ENCODE results near the gene FRMD7. TPM values are rescaled to one million over a fixed set of nuclear protein-coding genes. Genes with fewer than 3 reads are reported as not detected.

FRMD7 gene
- total RNA-seq, 2 donors from 2014 or later, result not detected

DNA sequence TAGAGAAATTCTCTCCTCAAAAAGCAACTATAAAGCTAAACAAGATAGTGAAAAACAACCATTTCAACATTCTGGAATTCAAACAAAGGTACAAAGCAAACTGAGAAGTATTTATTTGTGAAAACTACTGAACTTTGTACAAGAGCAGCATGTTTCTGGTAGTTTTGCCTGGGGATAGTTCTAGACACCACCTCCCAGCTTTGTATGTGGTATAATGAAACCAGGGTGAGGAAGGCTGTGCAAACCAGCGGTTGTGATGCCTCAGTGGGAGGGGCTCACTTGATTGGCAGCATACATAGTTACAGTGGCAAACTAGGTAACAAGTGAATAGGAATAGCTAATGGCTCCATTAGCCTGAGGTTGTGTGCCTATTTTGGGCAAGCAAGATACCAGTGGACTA lies 18.6 kb upstream of the FRMD7 start:
- no peaks in the 10 kb centered on the region for H3K4me1 ChIP-seq (ENCODE audit: control insufficient read depth, insufficient read depth, low read length)
- H3K4me3 ChIP-seq (ENCODE audit: low read length), result no peak overlapping the region
- H3K9ac ChIP-seq (ENCODE audit: extremely low read depth, low read length, poor library complexity, severe bottlenecking), result no peak overlapping the region
- 50% methylated on average over 1 of the region's 1 CpG; no CpG with 5 or more reads in 1 of the 2 experiments for WGBS, 2 experiments (ENCODE audit: insufficient coverage in 1 of 2, insufficient read length in 1 of 2)
- H3K36me3 ChIP-seq (ENCODE audit: control insufficient read depth, insufficient read depth, low read length), result no peaks in the 10 kb centered on the region
- Mint-ChIP-seq H3K36me3 (ENCODE audit: low read depth) (no peaks in the 10 kb centered on the region), H3K27ac (no peak overlapping the region), H3K4me1 (no peaks in the 10 kb centered on the region), H3K4me3 (no peak overlapping the region), H3K27me3 (ENCODE audit: insufficient read depth) (no peaks in the 10 kb centered on the region), H3K9me3 (no peaks in the 10 kb centered on the region)
- no peaks in the 10 kb centered on the region for H3K9me3 ChIP-seq (ENCODE audit: control insufficient read depth, low read length)
- H3K27me3 ChIP-seq (ENCODE audit: control insufficient read depth, insufficient read depth, low read length, poor library complexity, severe bottlenecking), result no peaks in the 10 kb centered on the region
- TF ChIP-seq CTCF (conservative IDR thresholded peaks at IDR 0.05), result no peak
- no peak for DNase-seq
- no peak overlapping the region for H3K27ac ChIP-seq (ENCODE audit: low read depth, low read length)

GRCh38 chrX:132144061-132144460 lies 16.2 kb upstream of the FRMD7 start:
- DNase-seq, result no peak
- H3K4me1 Mint-ChIP-seq, result no peaks in the 10 kb centered on the region
- no peak overlapping the region for H3K4me3 Mint-ChIP-seq
- Histone ChIP-seq H3K36me3 (ENCODE audit: control insufficient read depth, insufficient read depth, low read length) (no peaks in the 10 kb centered on the region), H3K9me3 (ENCODE audit: control insufficient read depth, low read length) (no peaks in the 10 kb centered on the region), H3K4me3 (ENCODE audit: low read length) (no peak overlapping the region), H3K4me1 (ENCODE audit: control insufficient read depth, insufficient read depth, low read length) (no peaks in the 10 kb centered on the region), H3K27me3 (ENCODE audit: control insufficient read depth, insufficient read depth, low read length, poor library complexity, severe bottlenecking) (no peaks in the 10 kb centered on the region), H3K9ac (ENCODE audit: extremely low read depth, low read length, poor library complexity, severe bottlenecking) (no peak overlapping the region), H3K27ac (ENCODE audit: low read depth, low read length) (no peak overlapping the region)
- H3K27ac Mint-ChIP-seq, result no peak overlapping the region
- no peaks in the 10 kb centered on the region for H3K36me3 Mint-ChIP-seq (ENCODE audit: low read depth)
- no peaks in the 10 kb centered on the region for H3K9me3 Mint-ChIP-seq
- WGBS, 2 experiments (ENCODE audit: insufficient coverage in 1 of 2, insufficient read length in 1 of 2), result no CpG with 5 or more reads among the region's 2 CpGs
- no peak for TF ChIP-seq CTCF (conservative IDR thresholded peaks at IDR 0.05)
- no peaks in the 10 kb centered on the region for H3K27me3 Mint-ChIP-seq (ENCODE audit: insufficient read depth)

- no peaks in the 10 kb centered on the region for H3K36me3 ChIP-seq (ENCODE audit: control insufficient read depth, insufficient read depth, low read length)
- H3K27me3 Mint-ChIP-seq (ENCODE audit: insufficient read depth), result no peaks in the 10 kb centered on the region
Measured at GRCh38 chrX:132125906-132126305, 1.9 kb downstream of the FRMD7 start.

More at GRCh38 chrX:132125906-132126305, 1.9 kb downstream of the FRMD7 start:
- no peaks in the 10 kb centered on the region for H3K4me1 ChIP-seq (ENCODE audit: control insufficient read depth, insufficient read depth, low read length)
- H3K9me3 Mint-ChIP-seq, result no peaks in the 10 kb centered on the region
- peaks cover 7% of the 10 kb centered on the region for H3K4me1 Mint-ChIP-seq
- H3K4me3 ChIP-seq (ENCODE audit: low read length), result no peak overlapping the region
- no peak overlapping the region for H3K27ac Mint-ChIP-seq
- H3K4me3 Mint-ChIP-seq, result no peak overlapping the region
- H3K9me3 ChIP-seq (ENCODE audit: control insufficient read depth, low read length), result no peaks in the 10 kb centered on the region
- no peak overlapping the region for H3K27ac ChIP-seq (ENCODE audit: low read depth, low read length)
- no peaks in the 10 kb centered on the region for H3K27me3 ChIP-seq (ENCODE audit: control insufficient read depth, insufficient read depth, low read length, poor library complexity, severe bottlenecking)
- H3K36me3 Mint-ChIP-seq (ENCODE audit: low read depth), result no peaks in the 10 kb centered on the region
- TF ChIP-seq CTCF (conservative IDR thresholded peaks at IDR 0.05), result no peak
- no peak overlapping the region for H3K9ac ChIP-seq (ENCODE audit: extremely low read depth, low read length, poor library complexity, severe bottlenecking)
- DNase-seq, result no peak
